Natural killer cell (primary cell): ENCODE results near the gene TEAD1. TPM values are rescaled to one million over a fixed set of nuclear protein-coding genes. Genes with fewer than 3 reads are reported as not detected.
"Not testable (repeated sequence)": the region's sequence is repeated elsewhere in the genome, so short reads cannot be mapped to it uniquely, and the experiment has no call there.

Experiments
- ATAC-seq, 3 donors: fragments of 150-1000 bp in 2 of 3; fragments of 200-7000 bp in 1 of 3; cut with Tn5 transposase; 1 replicate in 1 of 3; 2 replicates in 2 of 3; pipeline ENCODE4 v1.10.0; 2021; ENCODE audit warnings: mild to moderate bottlenecking in 2 of 3, moderate library complexity in 2 of 3
- DNase-seq, 2 donors: peaks; one replicate each; pipeline versions ENCODE4 v3.0.0 to v3.0.0-alpha.2; 2013 to 2021; ENCODE audit warnings: mixed read lengths in 1 of 2
- H3K27ac ChIP-seq: one replicate; pipeline ENCODE4 v1.5.1; 2013; ENCODE audit warnings: mild to moderate bottlenecking, low read length
- H3K27me3 ChIP-seq: one replicate; pipeline ENCODE4 v1.6.1; 2013; ENCODE audit warnings: low read length; ENCODE audit not compliant: control insufficient read depth, insufficient read depth
- H3K36me3 ChIP-seq: one replicate; pipeline ENCODE4 v1.6.1; 2013; ENCODE audit warnings: low read length; ENCODE audit not compliant: control insufficient read depth, insufficient read depth
- H3K4me1 ChIP-seq: one replicate; pipeline ENCODE4 v1.6.1; 2013; ENCODE audit warnings: low read length; ENCODE audit not compliant: control insufficient read depth, insufficient read depth
- H3K4me3 ChIP-seq: one replicate; pipeline ENCODE4 v1.5.1; 2013; ENCODE audit warnings: low read length
- H3K9me3 ChIP-seq: one replicate; pipeline ENCODE4 v1.6.1; 2013; ENCODE audit warnings: low read length; ENCODE audit not compliant: control insufficient read depth, insufficient read depth
- H3K27ac Mint-ChIP-seq, 2 donors: one replicate each; pipeline ENCODE4 v1.8.0; 2022; ENCODE audit warnings: mild to moderate bottlenecking in 2 of 2, mixed read lengths in 2 of 2, moderate library complexity in 1 of 2
- H3K27me3 Mint-ChIP-seq, 2 donors: one replicate each; pipeline ENCODE4 v1.8.0; 2022; ENCODE audit warnings: low read depth in 2 of 2, mixed read lengths in 2 of 2
- H3K36me3 Mint-ChIP-seq: one replicate; pipeline ENCODE4 v1.8.0; 2022; ENCODE audit warnings: mixed read lengths
- H3K4me1 Mint-ChIP-seq, 2 donors: one replicate each; pipeline ENCODE4 v1.8.0; 2022; ENCODE audit warnings: mixed read lengths in 2 of 2
- H3K4me3 Mint-ChIP-seq: one replicate; pipeline ENCODE4 v1.8.0; 2022; ENCODE audit warnings: mild to moderate bottlenecking, moderate library complexity, mixed read lengths
- H3K9me3 Mint-ChIP-seq, 2 donors: one replicate each; pipeline ENCODE4 v1.8.0; 2022; ENCODE audit warnings: mixed read lengths in 2 of 2
- WGBS: methylation state at CpG from one replicate; pipeline ENCODE4 v1.1.7; 2013; ENCODE audit warnings: missing lambda C conversion rate; ENCODE audit not compliant: insufficient coverage; 5-methylcytosine and 5-hydroxymethylcytosine counted together
- intact Hi-C: fragments of 100-400 bp; cut with micrococcal nuclease; formaldehyde crosslinking; loops from one replicate; pipeline ENCODE4 v1.14.2; 2022
- total RNA-seq, 4 donors: library from RNA; stranded (reverse); fragments of 120-200 nt in 1 of 4; gene quantifications; one replicate each; pipeline versions ENCODE4 v1.2.3 to v1.2.4, GENCODE V29; 2013 to 2022
- TF ChIP-seq, protein P1 (sequence below): fragments of 200-600 bp; IDR thresholded peaks from one replicate; pipeline ENCODE4 v1.8.0; 2022; ENCODE audit warnings: antibody characterized with exemption

TEAD1 gene
- total RNA-seq, 3 donors from 2014 or later (not counting 1 experiment from before 2014, with no cell fraction given): not detected

GRCh38 chr11:12756867-12757266, 82.6 kb downstream of the TEAD1 start:
- Mint-ChIP-seq H3K36me3 (no peaks in the 10 kb centered on the region), H3K4me1 (no peaks in the 10 kb centered on the region), H3K27me3 (peaks cover 11 to 34% of the 10 kb centered on the region in 2 donors), H3K4me3 (no peak overlapping the region), H3K9me3 (no peaks in the 10 kb centered on the region), H3K27ac (no peak overlapping the region)
- no peak overlapping the region for H3K4me3 ChIP-seq
- intact Hi-C loops: no loop called here
- H3K27me3 ChIP-seq: no peaks in the 10 kb centered on the region
- H3K36me3 ChIP-seq: no peaks in the 10 kb centered on the region
- no peaks in the 10 kb centered on the region for H3K4me1 ChIP-seq
- H3K27ac ChIP-seq: no peak overlapping the region
- ATAC-seq (no peak), DNase-seq (no peak)
- H3K9me3 ChIP-seq: no peaks in the 10 kb centered on the region
- TF ChIP-seq, protein P1, sequence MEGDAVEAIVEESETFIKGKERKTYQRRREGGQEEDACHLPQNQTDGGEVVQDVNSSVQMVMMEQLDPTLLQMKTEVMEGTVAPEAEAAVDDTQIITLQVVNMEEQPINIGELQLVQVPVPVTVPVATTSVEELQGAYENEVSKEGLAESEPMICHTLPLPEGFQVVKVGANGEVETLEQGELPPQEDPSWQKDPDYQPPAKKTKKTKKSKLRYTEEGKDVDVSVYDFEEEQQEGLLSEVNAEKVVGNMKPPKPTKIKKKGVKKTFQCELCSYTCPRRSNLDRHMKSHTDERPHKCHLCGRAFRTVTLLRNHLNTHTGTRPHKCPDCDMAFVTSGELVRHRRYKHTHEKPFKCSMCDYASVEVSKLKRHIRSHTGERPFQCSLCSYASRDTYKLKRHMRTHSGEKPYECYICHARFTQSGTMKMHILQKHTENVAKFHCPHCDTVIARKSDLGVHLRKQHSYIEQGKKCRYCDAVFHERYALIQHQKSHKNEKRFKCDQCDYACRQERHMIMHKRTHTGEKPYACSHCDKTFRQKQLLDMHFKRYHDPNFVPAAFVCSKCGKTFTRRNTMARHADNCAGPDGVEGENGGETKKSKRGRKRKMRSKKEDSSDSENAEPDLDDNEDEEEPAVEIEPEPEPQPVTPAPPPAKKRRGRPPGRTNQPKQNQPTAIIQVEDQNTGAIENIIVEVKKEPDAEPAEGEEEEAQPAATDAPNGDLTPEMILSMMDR: no peak
- WGBS: 51% methylated on average over 3 of the region's 3 CpGs

DNA sequence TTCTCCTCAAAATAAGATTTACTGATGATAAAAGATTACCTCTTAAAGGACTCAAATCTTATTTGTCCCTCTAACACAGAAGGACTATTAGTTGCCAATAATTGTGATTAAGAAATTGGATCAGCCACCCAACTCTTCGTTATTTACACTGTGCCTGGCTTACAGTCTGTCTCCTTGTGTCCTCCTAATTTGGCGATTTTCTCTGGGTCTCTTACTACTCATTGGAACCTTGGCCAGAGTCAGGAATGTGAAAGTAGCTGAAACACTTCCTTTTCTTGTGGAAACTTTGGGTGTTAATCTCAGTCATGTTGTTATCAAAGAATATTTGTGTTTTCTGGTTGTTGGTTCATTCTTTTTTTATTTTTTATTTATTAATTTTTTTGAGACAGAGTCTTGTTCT, 83.2 kb downstream of the TEAD1 start:
- ATAC-seq (no peak), DNase-seq (no peak)
- Mint-ChIP-seq H3K27ac (no peak overlapping the region), H3K9me3 (no peaks in the 10 kb centered on the region), H3K4me3 (no peak overlapping the region), H3K36me3 (no peaks in the 10 kb centered on the region), H3K4me1 (no peaks in the 10 kb centered on the region), H3K27me3 (peaks cover 11 to 34% of the 10 kb centered on the region in 2 donors)
- WGBS: 83% methylated on average over 2 of the region's 2 CpGs
- Histone ChIP-seq H3K4me3 (no peak overlapping the region), H3K9me3 (no peaks in the 10 kb centered on the region), H3K4me1 (no peaks in the 10 kb centered on the region), H3K27me3 (no peaks in the 10 kb centered on the region), H3K36me3 (no peaks in the 10 kb centered on the region), H3K27ac (no peak overlapping the region)
- intact Hi-C loops: no loop called here
- TF ChIP-seq, protein P1: no peak

GRCh38 chr11:12758117-12758516, 83.9 kb downstream of the TEAD1 start:
- H3K27ac ChIP-seq, DNase-seq, H3K36me3 Mint-ChIP-seq, H3K27me3 ChIP-seq, H3K27ac Mint-ChIP-seq, ATAC-seq, H3K4me3 ChIP-seq, H3K9me3 Mint-ChIP-seq, H3K4me1 ChIP-seq, intact Hi-C loops, H3K4me3 Mint-ChIP-seq, H3K9me3 ChIP-seq, H3K36me3 ChIP-seq, H3K4me1 Mint-ChIP-seq: not testable (repeated sequence)
- H3K27me3 Mint-ChIP-seq: peaks cover 11 to 34% of the 10 kb centered on the region in 2 donors
- WGBS: 100% methylated on average over 3 of the region's 6 CpGs

GRCh38 chr11:12761029-12761428, 86.8 kb downstream of the TEAD1 start:
- Histone ChIP-seq H3K36me3 (no peaks in the 10 kb centered on the region), H3K27me3 (no peaks in the 10 kb centered on the region), H3K4me1 (no peaks in the 10 kb centered on the region), H3K9me3 (no peaks in the 10 kb centered on the region), H3K4me3 (no peak overlapping the region), H3K27ac (no peak overlapping the region)
- no peaks in the 10 kb centered on the region for H3K4me1 Mint-ChIP-seq
- H3K9me3 Mint-ChIP-seq: no peaks in the 10 kb centered on the region
- H3K4me3 Mint-ChIP-seq: no peak overlapping the region
- DNase-seq (no peak), ATAC-seq (no peak)
- no peak overlapping the region for H3K27ac Mint-ChIP-seq
- no peaks in the 10 kb centered on the region for H3K36me3 Mint-ChIP-seq
- TF ChIP-seq, protein P1: no peak
- peaks cover 5 to 44% of the 10 kb centered on the region in 2 donors for H3K27me3 Mint-ChIP-seq
- 49% methylated on average over 2 of the region's 3 CpGs for WGBS
- intact Hi-C loops: no loop called here
